MCF 10A (cell line): ENCODE results near the gene RCAN2. TPM values are rescaled to one million over a fixed set of nuclear protein-coding genes. Genes with fewer than 3 reads are reported as not detected.

Experiments
- BruUV-seq: library from RNA; stranded (reverse); fragments of 400-500 nt; replicated peaks from 2 replicates; lab custom pipeline; 2021; lab: Mats Ljungman, UMichigan
- CTCF ChIA-PET: fragments of 300-600 bp; sonication (Branson Sonifier 250); formaldehyde crosslinking; extraction: SDS; loops from one replicate; lab custom pipeline; 2021; ENCODE audit warnings: antibody characterized with exemption, inconsistent platforms; lab: Yijun Ruan, JAX
- POLR2A ChIA-PET: fragments of 300-600, 350-650 bp; sonication (Branson Sonifier 250); formaldehyde crosslinking; extraction: SDS; loops from one replicate; lab custom pipeline; 2020; ENCODE audit warnings: antibody characterized with exemption, inconsistent platforms; lab: Yijun Ruan, JAX
- DNase-seq: peaks from one replicate; pipeline ENCODE4 v3.0.0-alpha.2; 2018; ENCODE audit not compliant: unreplicated experiment
- H3K27ac Mint-ChIP-seq: one replicate; pipeline ENCODE4 v1.8.0; 2022; ENCODE audit warnings: mild to moderate bottlenecking, low read depth, mixed read lengths; ENCODE audit not compliant: unreplicated experiment
- H3K27me3 Mint-ChIP-seq: one replicate; pipeline ENCODE4 v1.8.0; 2022; ENCODE audit warnings: mixed read lengths; ENCODE audit not compliant: insufficient read depth, unreplicated experiment
- H3K36me3 Mint-ChIP-seq: one replicate; pipeline ENCODE4 v1.8.0; 2022; ENCODE audit warnings: mild to moderate bottlenecking, moderate library complexity, mixed read lengths; ENCODE audit not compliant: insufficient read depth, unreplicated experiment
- H3K4me1 Mint-ChIP-seq: one replicate; pipeline ENCODE4 v1.8.0; 2022; ENCODE audit warnings: mixed read lengths; ENCODE audit not compliant: insufficient read depth, unreplicated experiment
- H3K4me3 Mint-ChIP-seq: one replicate; pipeline ENCODE4 v1.8.0; 2022; ENCODE audit warnings: mild to moderate bottlenecking, moderate library complexity, mixed read lengths; ENCODE audit not compliant: unreplicated experiment
- H3K9me3 Mint-ChIP-seq: one replicate; pipeline ENCODE4 v1.8.0; 2022; ENCODE audit warnings: mixed read lengths; ENCODE audit not compliant: unreplicated experiment
- intact Hi-C: fragments of 100-400 bp; cut with micrococcal nuclease; formaldehyde crosslinking; loops from 2 replicates; pipeline ENCODE4 v1.14.1; 2022
- total RNA-seq: library from RNA; stranded (reverse); gene quantifications from 2 replicates; pipeline ENCODE4 v1.2.3, GENCODE V29; 2022
- TF ChIP-seq, protein P1 (sequence below): fragments of 200-600 bp; IDR thresholded peaks from one replicate; pipeline ENCODE4 v1.8.0; 2022; ENCODE audit warnings: antibody characterized with exemption, mild to moderate bottlenecking; ENCODE audit not compliant: unreplicated experiment

The RCAN2 gene
- total RNA-seq, 1 experiment from 2014 or later: 0.09 TPM

DNA sequence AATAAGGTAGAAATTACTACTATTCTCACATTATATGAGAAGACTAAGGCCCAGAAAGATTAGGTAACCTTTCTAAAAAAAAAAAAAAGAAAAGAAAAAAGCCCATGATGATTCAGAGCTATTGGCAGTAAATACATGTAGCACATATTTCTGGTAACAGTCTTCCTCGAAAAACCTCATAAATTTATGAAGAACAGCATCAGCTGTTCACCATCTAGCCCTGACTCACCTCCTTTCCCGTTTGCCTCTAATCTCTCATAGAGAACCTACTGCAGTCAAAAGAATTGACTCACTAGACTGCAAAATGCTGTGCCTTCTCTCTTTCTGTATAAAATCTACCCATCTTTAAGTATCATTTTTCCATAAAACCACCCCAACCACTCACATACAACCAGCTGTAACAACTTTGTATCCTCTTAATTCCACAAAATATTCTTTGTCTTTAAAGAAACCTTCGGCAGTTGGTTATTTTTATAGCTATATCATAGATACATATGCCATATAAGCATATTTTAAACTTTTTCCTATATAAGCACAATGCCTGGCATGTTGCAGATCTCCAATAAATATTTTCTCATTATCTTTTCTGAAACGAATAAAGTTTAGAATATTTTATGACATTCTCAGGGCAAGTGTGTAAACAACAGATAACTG is 167.8 kb downstream of the RCAN2 start:
- CTCF ChIA-PET: interaction anchor here (0.7 to 0.9 kb wide), 2 partner anchors 17 to 73 kb away, joined by 3 to 4 read pairs; no protein-coding TSS in a partner anchor
- peak; percentile 77 for DNase-seq
- H3K27me3 Mint-ChIP-seq: peaks cover 31% of the 10 kb centered on the region
- H3K27ac Mint-ChIP-seq: no peak overlapping the region
- no peaks in the 10 kb centered on the region for H3K9me3 Mint-ChIP-seq
- H3K4me3 Mint-ChIP-seq: no peak overlapping the region
- no peaks in the 10 kb centered on the region for H3K36me3 Mint-ChIP-seq
- intact Hi-C loops: no loop called here
- H3K4me1 Mint-ChIP-seq: peaks cover 7% of the 10 kb centered on the region
- no TSS peak for BruUV-seq
- POLR2A ChIA-PET: no interaction called here
- TF ChIP-seq, protein P1, sequence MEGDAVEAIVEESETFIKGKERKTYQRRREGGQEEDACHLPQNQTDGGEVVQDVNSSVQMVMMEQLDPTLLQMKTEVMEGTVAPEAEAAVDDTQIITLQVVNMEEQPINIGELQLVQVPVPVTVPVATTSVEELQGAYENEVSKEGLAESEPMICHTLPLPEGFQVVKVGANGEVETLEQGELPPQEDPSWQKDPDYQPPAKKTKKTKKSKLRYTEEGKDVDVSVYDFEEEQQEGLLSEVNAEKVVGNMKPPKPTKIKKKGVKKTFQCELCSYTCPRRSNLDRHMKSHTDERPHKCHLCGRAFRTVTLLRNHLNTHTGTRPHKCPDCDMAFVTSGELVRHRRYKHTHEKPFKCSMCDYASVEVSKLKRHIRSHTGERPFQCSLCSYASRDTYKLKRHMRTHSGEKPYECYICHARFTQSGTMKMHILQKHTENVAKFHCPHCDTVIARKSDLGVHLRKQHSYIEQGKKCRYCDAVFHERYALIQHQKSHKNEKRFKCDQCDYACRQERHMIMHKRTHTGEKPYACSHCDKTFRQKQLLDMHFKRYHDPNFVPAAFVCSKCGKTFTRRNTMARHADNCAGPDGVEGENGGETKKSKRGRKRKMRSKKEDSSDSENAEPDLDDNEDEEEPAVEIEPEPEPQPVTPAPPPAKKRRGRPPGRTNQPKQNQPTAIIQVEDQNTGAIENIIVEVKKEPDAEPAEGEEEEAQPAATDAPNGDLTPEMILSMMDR: no peak

DNA sequence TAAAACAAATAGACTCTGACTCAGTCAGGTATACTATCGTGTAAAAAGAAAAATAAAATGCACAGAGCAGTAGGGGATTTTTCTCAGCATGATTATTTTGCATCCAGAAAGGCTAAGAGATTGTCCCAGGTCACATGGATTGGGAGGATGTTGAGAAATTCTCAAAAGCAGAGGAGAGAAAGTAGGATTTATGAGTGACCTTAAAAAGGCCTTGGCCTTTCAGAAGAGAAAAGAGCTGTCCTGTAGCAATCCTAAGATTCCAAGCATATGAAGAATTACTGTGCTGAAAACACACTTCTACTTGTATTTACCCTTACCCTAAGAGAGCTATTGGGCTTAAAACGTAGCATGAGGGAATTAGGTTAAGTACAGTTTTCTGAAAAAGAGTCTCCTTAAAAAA is 170.7 kb downstream of the RCAN2 start:
- Mint-ChIP-seq H3K27ac (no peak overlapping the region), H3K4me3 (no peak overlapping the region), H3K9me3 (no peaks in the 10 kb centered on the region), H3K36me3 (no peaks in the 10 kb centered on the region), H3K27me3 (peaks cover 1% of the 10 kb centered on the region), H3K4me1 (peaks cover 7% of the 10 kb centered on the region)
- intact Hi-C loops: no loop called here
- TF ChIP-seq, protein P1: no peak
- DNase-seq: no peak
- no TSS peak for BruUV-seq
- ChIA-PET POLR2A (interaction anchor here (0.7 kb wide), 1 partner anchor 24 kb away, joined by 3 read pairs; no protein-coding TSS in a partner anchor), CTCF (interaction anchor here (0.5 to 1.2 kb wide), 3 partner anchors 13 to 390 kb away, joined by 3 read pairs; no protein-coding TSS in a partner anchor)

DNA sequence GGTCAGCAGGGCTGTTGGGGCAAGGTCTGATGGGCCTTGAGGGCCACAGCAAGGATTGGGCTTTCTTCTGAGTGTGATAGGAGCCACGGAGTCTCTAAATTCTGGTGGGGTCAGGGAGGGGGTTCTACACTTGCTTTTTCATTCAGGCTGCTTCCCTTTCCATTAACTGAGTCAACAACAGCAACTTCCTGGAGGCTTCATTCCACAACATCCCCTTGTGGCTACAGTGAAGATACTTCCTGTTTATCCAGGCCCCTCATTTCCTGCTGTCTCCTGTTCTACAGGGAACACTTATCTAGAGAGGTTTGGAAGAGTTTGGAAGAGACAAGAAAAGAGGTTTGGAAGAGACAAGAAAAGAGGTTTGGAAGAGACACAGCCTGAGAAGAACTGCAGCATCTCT is 175.7 kb downstream of the RCAN2 start:
- intact Hi-C loops: no loop called here
- no peaks in the 10 kb centered on the region for H3K9me3 Mint-ChIP-seq
- H3K27ac Mint-ChIP-seq: no peak overlapping the region
- POLR2A ChIA-PET: no interaction called here
- H3K27me3 Mint-ChIP-seq: no peaks in the 10 kb centered on the region
- H3K36me3 Mint-ChIP-seq: no peaks in the 10 kb centered on the region
- H3K4me1 Mint-ChIP-seq: no peaks in the 10 kb centered on the region
- no peak overlapping the region for H3K4me3 Mint-ChIP-seq
- no TSS peak for BruUV-seq
- CTCF ChIA-PET: no interaction called here
- DNase-seq: no peak
- TF ChIP-seq, protein P1: no peak

DNA sequence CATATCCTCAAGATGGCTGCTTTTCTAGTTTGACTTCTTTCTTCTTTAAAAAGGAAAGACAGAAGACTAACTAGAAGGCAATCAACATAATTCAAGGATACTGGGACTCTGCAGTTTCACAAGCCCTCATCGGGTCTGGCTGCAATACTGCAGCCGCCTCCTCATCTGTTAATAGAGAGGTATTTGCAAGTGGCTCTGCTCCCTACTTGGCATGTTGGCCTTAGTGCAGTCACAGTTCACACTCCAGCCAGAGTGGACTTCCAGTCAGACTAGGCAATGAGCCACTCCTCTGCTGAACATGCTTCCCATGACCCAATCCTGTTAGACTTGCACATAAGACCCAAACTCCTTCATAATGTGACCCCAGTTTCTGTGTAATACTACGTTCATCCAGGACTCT is 178.6 kb downstream of the RCAN2 start:
- ChIA-PET CTCF (no interaction called here), POLR2A (interaction anchor here (1.1 kb wide), 1 partner anchor 16 kb away, joined by 3 read pairs; no protein-coding TSS in a partner anchor)
- Mint-ChIP-seq H3K9me3 (no peaks in the 10 kb centered on the region), H3K4me1 (no peaks in the 10 kb centered on the region), H3K4me3 (no peak overlapping the region), H3K36me3 (no peaks in the 10 kb centered on the region), H3K27ac (no peak overlapping the region), H3K27me3 (no peaks in the 10 kb centered on the region)
- no TSS peak for BruUV-seq
- DNase-seq: no peak
- intact Hi-C loops: no loop called here
- TF ChIP-seq, protein P1: no peak
